Thoracic aorta (tissue), 2 donors: ENCODE measurements around the gene CNTN2. TPM values are rescaled to one million over a fixed set of nuclear protein-coding genes. Genes with fewer than 3 reads are reported as not detected.
A peak's percentile ranks its signal among the peaks of the same experiment; 100 is the strongest.

Source experiments
- ATAC-seq: fragments of 150-250 bp; one replicate; pipeline ENCODE4 v1.8.0; 2017; ENCODE audit warnings: low read depth; ENCODE audit not compliant: insufficient number of reproducible peaks, low FRiP score
- DNase-seq: peaks from one replicate; pipeline ENCODE4 v3.0.0-alpha.2; 2020; ENCODE audit warnings: low spot score
- H3K27ac ChIP-seq, 2 donors: fragments of 200-600 bp; sonication (generic); 1 replicate in 1 of 2; 2 replicates in 1 of 2; pipeline ENCODE4 v1.5.1; 2016; ENCODE audit warnings: mild to moderate bottlenecking in 2 of 2, moderate library complexity in 2 of 2
- H3K27me3 ChIP-seq: fragments of 200-600 bp; sonication (generic); replicated peaks from 2 replicates; pipeline ENCODE4 v1.6.0; 2016; ENCODE audit warnings: mild to moderate bottlenecking; ENCODE audit not compliant: insufficient read depth
- H3K36me3 ChIP-seq: fragments of 200-600 bp; sonication (generic); one replicate; pipeline ENCODE4 v1.5.1; 2016
- H3K4me1 ChIP-seq, 2 donors: fragments of 200-600 bp; sonication (generic); 1 replicate in 1 of 2; 2 replicates in 1 of 2; pipeline versions ENCODE4 v1.5.1 to v1.6.0; 2016; ENCODE audit warnings: low read depth in 2 of 2, mild to moderate bottlenecking in 1 of 2; ENCODE audit not compliant: control insufficient read depth in 1 of 2
- H3K4me3 ChIP-seq: fragments of 200-600 bp; sonication (generic); 2 replicates; pipeline ENCODE4 v1.5.1; 2016; ENCODE audit warnings: mild to moderate bottlenecking
- H3K9me3 ChIP-seq: fragments of 200-600 bp; sonication (generic); 2 replicates; pipeline ENCODE4 v1.5.1; 2016
- CTCF ChIP-seq: fragments of 200-600 bp; sonication (generic); IDR thresholded peaks from one replicate; pipeline ENCODE4 v1.5.1; 2019; ENCODE audit warnings: antibody characterized with exemption
- total RNA-seq, 2 donors: library from RNA; depleted of rRNA; stranded (reverse); fragments of >200 nt; gene quantifications; one replicate each; pipeline versions ENCODE4 v1.1.0 to v1.2.3, GENCODE V29; 2016

The CNTN2 gene
- total RNA-seq, 2 donors from 2014 or later: 0.68 to 1.4 TPM

DNA sequence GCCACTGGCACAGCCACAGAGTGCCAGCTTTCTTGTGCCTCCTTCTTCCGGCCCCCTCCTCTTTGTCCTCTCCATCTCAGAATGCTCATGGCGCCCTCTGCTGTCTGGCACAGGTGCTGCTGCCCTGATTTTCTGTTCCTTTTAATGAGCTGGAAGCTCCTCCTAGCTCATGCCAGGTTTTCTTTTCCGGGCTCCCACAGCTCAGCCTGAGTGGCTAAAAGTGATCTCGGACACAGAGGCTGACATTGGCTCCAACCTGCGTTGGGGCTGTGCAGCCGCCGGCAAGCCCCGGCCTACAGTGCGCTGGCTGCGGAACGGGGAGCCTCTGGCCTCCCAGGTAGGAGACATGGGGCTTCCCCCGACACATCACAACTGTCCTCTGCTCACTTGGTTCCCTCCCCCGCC is 18.7 kb downstream of the CNTN2 start:
- DNase-seq (peak; percentile 13), ATAC-seq (no peak)
- TF ChIP-seq CTCF: peak; percentile 63
- Histone ChIP-seq H3K27ac (no peak overlapping the region), H3K4me3 (no peak overlapping the region), H3K36me3 (no peaks in the 10 kb centered on the region), H3K9me3 (no peaks in the 10 kb centered on the region), H3K27me3 (no peaks in the 10 kb centered on the region), H3K4me1 (peaks cover 0 to 3% of the 10 kb centered on the region in 2 donors)

- Histone ChIP-seq H3K27ac (no peak overlapping the region), H3K9me3 (no peaks in the 10 kb centered on the region), H3K4me3 (no peak overlapping the region), H3K4me1 (peaks cover 0 to 3% of the 10 kb centered on the region in 2 donors), H3K27me3 (no peaks in the 10 kb centered on the region), H3K36me3 (no peaks in the 10 kb centered on the region)
- TF ChIP-seq CTCF: no peak
- DNase-seq (no peak), ATAC-seq (no peak)
These were observed 19.3 kb downstream of the CNTN2 start for GRCh38 chr1:205062319-205062718.

DNA sequence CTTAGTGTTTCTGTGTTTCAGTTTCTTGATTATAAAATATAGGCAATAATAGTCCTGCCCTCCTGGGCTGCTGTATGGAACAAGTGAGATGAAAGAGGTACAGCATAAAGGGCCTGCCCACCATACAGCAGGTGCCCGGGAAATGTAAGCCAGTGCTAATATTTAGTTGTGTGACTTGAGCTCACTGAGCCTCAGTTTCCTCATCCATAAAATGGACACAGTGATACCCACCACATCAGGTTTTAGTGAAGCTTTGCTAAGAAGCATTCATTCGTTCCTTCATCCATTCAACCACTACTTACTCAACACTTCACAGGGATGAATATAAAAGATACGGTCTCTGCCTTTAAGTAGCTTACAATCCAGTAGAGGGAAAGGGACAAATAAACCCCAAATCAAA is 19.9 kb downstream of the CNTN2 start:
- H3K36me3 ChIP-seq: no peaks in the 10 kb centered on the region
- no peak for DNase-seq
- no peaks in the 10 kb centered on the region for H3K9me3 ChIP-seq
- TF ChIP-seq CTCF: no peak
- H3K27ac ChIP-seq: no peak overlapping the region
- no peak for ATAC-seq
- peaks cover 0 to 3% of the 10 kb centered on the region in 2 donors for H3K4me1 ChIP-seq
- no peaks in the 10 kb centered on the region for H3K27me3 ChIP-seq
- H3K4me3 ChIP-seq: no peak overlapping the region

DNA sequence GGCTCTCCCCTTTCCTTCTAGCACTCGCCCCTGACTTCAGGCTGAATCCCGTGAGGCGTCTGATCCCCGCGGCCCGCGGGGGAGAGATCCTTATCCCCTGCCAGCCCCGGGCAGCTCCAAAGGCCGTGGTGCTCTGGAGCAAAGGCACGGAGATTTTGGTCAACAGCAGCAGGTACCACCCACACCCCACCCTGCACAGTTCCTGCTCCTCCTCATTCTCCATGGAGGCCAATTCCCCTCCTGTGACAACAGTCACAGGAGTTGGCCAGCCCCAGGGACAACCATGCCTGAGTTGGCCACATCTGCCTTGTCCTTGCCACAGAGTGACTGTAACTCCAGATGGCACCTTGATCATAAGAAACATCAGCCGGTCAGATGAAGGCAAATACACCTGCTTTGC is 21.3 kb downstream of the CNTN2 start:
- Histone ChIP-seq H3K36me3 (no peaks in the 10 kb centered on the region), H3K27me3 (no peaks in the 10 kb centered on the region), H3K4me3 (no peak overlapping the region), H3K9me3 (no peaks in the 10 kb centered on the region), H3K27ac (no peak overlapping the region), H3K4me1 (peaks cover 0 to 3% of the 10 kb centered on the region in 2 donors)
- no peak for TF ChIP-seq CTCF
- ATAC-seq (no peak), DNase-seq (no peak)

GRCh38 chr1:205064741-205065316 is 21.8 kb downstream of the CNTN2 start:
- no peaks in the 10 kb centered on the region for H3K36me3 ChIP-seq
- no peaks in the 10 kb centered on the region for H3K27me3 ChIP-seq
- no peak for TF ChIP-seq CTCF
- peaks cover 0 to 3% of the 10 kb centered on the region in 2 donors for H3K4me1 ChIP-seq
- no peak overlapping the region for H3K27ac ChIP-seq
- DNase-seq: no peak
- H3K4me3 ChIP-seq: no peak overlapping the region
- no peak for ATAC-seq
- no peaks in the 10 kb centered on the region for H3K9me3 ChIP-seq
